Tibial nerve (tissue), 3 donors: ENCODE measurements around the gene CNOT6.

Experiments used
- CTCF ChIP-seq, 5 experiments: fragments of 200-600 bp in 3 of 5; fragments of 450-650 bp in 2 of 5; sonication (generic) in 3 of 5; IDR thresholded peaks; one replicate each; pipeline ENCODE4 v1.5.1; 2016 to 2019; ENCODE audit warnings: antibody characterized with exemption in 5 of 5, mild to moderate bottlenecking in 3 of 5, moderate library complexity in 2 of 5
- POLR2A ChIP-seq, 2 donors: fragments of 450-650 bp; IDR thresholded peaks; one replicate each; pipeline ENCODE4 v1.6.1; 2017; ENCODE audit warnings: antibody characterized with exemption in 2 of 2, mild to moderate bottlenecking in 2 of 2, moderate library complexity in 2 of 2

- TF ChIP-seq POLR2A (IDR thresholded peaks at IDR 0.05) (no peak), CTCF (IDR thresholded peaks at IDR 0.05) (no peak)
Measured at GRCh38 chr5:180455872-180456271, 38.3 kb upstream of the CNOT6 start.
